ENCODE results near the gene DOCK9. TPM values are rescaled to one million over a fixed set of nuclear protein-coding genes. Genes with fewer than 3 reads are reported as not detected.

Gene DOCK9
- total RNA-seq, 6 donors from 2014 or later, result 155 to 284 (median 170) TPM

DNA sequence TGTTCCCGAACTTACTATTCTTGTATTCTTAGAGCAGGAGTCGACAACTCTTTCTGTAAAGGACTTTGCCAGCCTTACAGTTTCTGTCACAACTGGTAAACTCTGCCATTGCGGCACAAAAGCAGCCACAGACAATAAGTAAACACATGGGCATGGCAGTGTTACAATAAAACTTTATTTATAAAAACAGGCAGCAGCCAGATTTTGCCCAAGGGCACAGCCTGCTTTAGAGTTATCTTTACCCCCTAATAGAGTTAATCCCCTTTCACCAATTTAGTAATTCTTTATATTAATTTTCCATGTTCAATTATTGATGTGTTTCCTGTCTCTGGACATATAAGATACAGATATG lies 19.4 kb downstream of the DOCK9 start:
- ATAC-seq (ENCODE audit: low FRiP score in 2 of 2) (no peak), DNase-seq (no peak)
- no peak overlapping the region for H3K4me3 ChIP-seq
- H3K36me3 ChIP-seq, result peaks cover 0 to 13% (median 1%) of the 10 kb centered on the region in 4 donors
- peaks cover 18 to 40% (median 27%) of the 10 kb centered on the region in 4 donors for H3K4me1 ChIP-seq
- no peaks in the 10 kb centered on the region for H3K27me3 ChIP-seq
- H3K9me3 ChIP-seq, result no peaks in the 10 kb centered on the region
- H3K27ac ChIP-seq, result peak overlapping the region in 1 of 4 donors; percentile 89
- no peak for TF ChIP-seq POLR2AphosphoS5 (IDR thresholded peaks at IDR 0.05)
- no peak for TF ChIP-seq POLR2A (IDR thresholded peaks at IDR 0.05)
- TF ChIP-seq, protein P1, sequence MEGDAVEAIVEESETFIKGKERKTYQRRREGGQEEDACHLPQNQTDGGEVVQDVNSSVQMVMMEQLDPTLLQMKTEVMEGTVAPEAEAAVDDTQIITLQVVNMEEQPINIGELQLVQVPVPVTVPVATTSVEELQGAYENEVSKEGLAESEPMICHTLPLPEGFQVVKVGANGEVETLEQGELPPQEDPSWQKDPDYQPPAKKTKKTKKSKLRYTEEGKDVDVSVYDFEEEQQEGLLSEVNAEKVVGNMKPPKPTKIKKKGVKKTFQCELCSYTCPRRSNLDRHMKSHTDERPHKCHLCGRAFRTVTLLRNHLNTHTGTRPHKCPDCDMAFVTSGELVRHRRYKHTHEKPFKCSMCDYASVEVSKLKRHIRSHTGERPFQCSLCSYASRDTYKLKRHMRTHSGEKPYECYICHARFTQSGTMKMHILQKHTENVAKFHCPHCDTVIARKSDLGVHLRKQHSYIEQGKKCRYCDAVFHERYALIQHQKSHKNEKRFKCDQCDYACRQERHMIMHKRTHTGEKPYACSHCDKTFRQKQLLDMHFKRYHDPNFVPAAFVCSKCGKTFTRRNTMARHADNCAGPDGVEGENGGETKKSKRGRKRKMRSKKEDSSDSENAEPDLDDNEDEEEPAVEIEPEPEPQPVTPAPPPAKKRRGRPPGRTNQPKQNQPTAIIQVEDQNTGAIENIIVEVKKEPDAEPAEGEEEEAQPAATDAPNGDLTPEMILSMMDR (IDR thresholded peaks at IDR 0.05), result no peak
- TF ChIP-seq EP300 (IDR thresholded peaks at IDR 0.05), result no peak
- WGBS, 2 donors, result 88 to 94% methylated on average over 3 of the region's 3 CpGs

DNA sequence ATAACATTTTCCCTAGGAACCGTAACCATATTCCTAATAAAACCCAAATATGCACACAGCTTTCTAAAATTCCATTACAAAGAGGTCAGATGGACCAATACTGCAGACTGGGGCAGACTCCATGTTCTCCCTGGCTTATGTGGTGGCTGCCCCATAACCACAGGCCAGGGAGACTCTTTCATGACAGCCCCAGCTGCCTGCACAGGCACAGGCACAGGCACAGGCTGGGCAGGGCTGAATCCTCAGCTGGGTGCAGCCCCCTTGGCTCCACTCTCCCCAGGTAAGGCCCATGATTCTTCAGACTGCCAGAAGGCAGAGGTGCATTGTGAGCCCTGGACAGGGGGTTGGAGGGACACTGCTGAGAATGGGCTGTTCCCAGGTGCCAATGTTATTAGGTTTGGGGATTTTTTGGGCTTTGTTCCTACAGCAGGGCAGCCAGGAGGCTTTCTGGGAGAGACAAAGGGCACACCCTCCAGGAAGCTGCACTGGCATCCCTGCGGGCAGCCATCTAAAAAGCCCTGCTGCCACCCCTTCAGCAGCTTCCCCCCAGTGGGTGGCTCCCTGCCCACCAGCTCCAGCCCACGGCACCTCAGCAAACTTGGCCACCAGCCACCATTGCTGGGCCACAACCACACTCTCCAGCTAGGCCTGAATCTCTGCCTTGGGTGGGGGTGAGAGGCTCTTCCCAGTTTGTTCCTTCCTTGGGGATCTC lies 20.0 kb downstream of the DOCK9 start:
- peak overlapping the region in 2 of 4 donors; percentile 19 to 89 for H3K27ac ChIP-seq
- 55 to 84% methylated on average over 2 to 3 of the region's 3 CpGs for WGBS, 2 donors
- no peaks in the 10 kb centered on the region for H3K27me3 ChIP-seq
- DNase-seq (peak in 1 of 2 donors; percentile 27), ATAC-seq (ENCODE audit: low FRiP score in 2 of 2) (peak; percentile 28 to 32)
- H3K9me3 ChIP-seq, result no peaks in the 10 kb centered on the region
- peaks cover 0 to 13% (median 1%) of the 10 kb centered on the region in 4 donors for H3K36me3 ChIP-seq
- no peak for TF ChIP-seq EP300 (IDR thresholded peaks at IDR 0.05)
- TF ChIP-seq POLR2A (IDR thresholded peaks at IDR 0.05), result no peak
- TF ChIP-seq, protein P1 (IDR thresholded peaks at IDR 0.05), result no peak
- no peak for TF ChIP-seq POLR2AphosphoS5 (IDR thresholded peaks at IDR 0.05)
- H3K4me1 ChIP-seq, result peaks cover 16 to 35% (median 27%) of the 10 kb centered on the region in 4 donors
- H3K4me3 ChIP-seq, result no peak overlapping the region

DNA sequence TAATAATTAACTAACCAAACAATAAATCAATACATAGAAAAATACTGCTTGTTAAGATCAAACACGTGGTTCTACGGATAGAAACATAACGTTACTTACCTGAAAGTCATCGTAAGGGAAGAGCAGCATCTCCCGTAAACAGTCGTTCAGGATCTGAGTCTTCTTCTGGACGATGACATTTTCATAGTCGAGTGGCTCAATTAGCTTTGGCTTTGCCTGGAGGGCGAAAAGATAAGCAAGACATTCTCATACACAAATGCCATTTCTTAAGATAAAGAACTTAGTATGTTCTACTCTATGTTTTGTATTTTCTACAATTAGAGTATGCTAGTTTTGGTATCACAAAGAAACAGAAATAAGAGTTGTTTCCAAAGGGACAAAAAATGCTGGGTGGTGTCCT lies 22.5 kb downstream of the DOCK9 start:
- Histone ChIP-seq H3K27me3 (no peaks in the 10 kb centered on the region), H3K36me3 (peaks cover 0 to 25% (median 1%) of the 10 kb centered on the region in 4 donors), H3K9me3 (no peaks in the 10 kb centered on the region), H3K4me1 (peaks cover 14 to 22% (median 16%) of the 10 kb centered on the region in 4 donors), H3K4me3 (no peak overlapping the region), H3K27ac (no peak overlapping the region)
- no peak for DNase-seq
- TF ChIP-seq POLR2AphosphoS5 (IDR thresholded peaks at IDR 0.05) (no peak), POLR2A (IDR thresholded peaks at IDR 0.05) (no peak), EP300 (IDR thresholded peaks at IDR 0.05) (no peak)
- TF ChIP-seq, protein P1 (IDR thresholded peaks at IDR 0.05), result no peak
- ATAC-seq (ENCODE audit: low FRiP score in 2 of 2), result no peak
- 94 to 95% methylated on average over 9 of the region's 9 CpGs for WGBS, 2 donors

DNA sequence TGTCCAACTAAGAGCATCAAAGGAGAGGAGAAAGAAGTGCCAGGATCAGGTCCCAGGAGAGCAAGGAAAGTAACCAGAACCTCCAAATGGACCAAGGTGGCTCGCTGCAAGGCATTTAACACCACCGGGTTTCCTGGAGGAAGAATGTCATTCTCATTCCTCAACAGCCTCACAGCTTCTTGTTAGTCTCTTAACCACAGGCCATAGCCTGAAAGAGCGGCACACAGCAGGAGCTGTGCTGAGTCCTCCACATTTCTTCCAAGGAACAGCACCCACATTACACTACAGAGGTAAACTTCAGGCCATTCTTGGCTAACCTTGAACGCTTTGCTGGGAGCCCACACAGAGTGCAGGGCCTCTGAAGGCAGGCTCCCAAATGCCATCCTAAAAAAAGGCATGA lies 23.6 kb downstream of the DOCK9 start:
- TF ChIP-seq, protein P1 (IDR thresholded peaks at IDR 0.05), result no peak
- no peak for TF ChIP-seq POLR2AphosphoS5 (IDR thresholded peaks at IDR 0.05)
- no peak for TF ChIP-seq EP300 (IDR thresholded peaks at IDR 0.05)
- no peak overlapping the region for H3K27ac ChIP-seq
- H3K9me3 ChIP-seq, result no peaks in the 10 kb centered on the region
- H3K4me3 ChIP-seq, result no peak overlapping the region
- peaks cover 0 to 25% (median 1%) of the 10 kb centered on the region in 4 donors for H3K36me3 ChIP-seq
- 84% methylated on average over 4 of the region's 4 CpGs for WGBS, 2 donors
- no peak for ATAC-seq (ENCODE audit: low FRiP score in 2 of 2)
- H3K4me1 ChIP-seq, result peaks cover 6 to 12% (median 9%) of the 10 kb centered on the region in 4 donors
- no peak for DNase-seq
- H3K27me3 ChIP-seq, result no peaks in the 10 kb centered on the region

DNA sequence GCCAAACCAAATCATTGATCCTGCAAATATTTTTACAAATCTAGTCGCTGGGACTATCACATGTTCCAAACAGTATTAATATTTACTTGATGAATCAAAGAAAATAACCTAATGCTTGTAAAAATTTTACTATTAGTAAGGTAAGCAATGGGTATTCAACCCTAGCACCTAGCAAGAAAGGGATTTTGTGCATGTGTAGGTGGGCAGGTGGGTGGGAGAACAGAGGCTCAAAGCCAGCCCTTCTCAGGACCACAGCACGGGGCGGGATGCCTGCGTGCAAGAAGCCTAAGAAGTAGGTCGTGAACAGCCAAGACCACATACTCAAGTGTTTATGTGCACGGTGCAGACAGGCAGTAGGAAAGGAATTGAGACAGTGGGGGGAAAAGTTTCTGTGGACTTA lies 26.6 kb downstream of the DOCK9 start:
- ATAC-seq (ENCODE audit: low FRiP score in 2 of 2), result no peak
- WGBS, 2 donors, result 86 to 90% methylated on average over 6 of the region's 6 CpGs

More for the DNA sequence above, 26.6 kb downstream of the DOCK9 start:
- H3K36me3 ChIP-seq, result peaks cover 0 to 25% (median 1%) of the 10 kb centered on the region in 4 donors
- DNase-seq, result peak in 1 of 2 donors; percentile 17
- no peak for TF ChIP-seq EP300 (IDR thresholded peaks at IDR 0.05)
- no peak for TF ChIP-seq POLR2A (IDR thresholded peaks at IDR 0.05)
- TF ChIP-seq, protein P1 (IDR thresholded peaks at IDR 0.05), result no peak
- H3K4me1 ChIP-seq, result peaks cover 9 to 15% (median 12%) of the 10 kb centered on the region in 4 donors
- H3K27ac ChIP-seq, result no peak overlapping the region
- no peaks in the 10 kb centered on the region for H3K27me3 ChIP-seq
- no peak overlapping the region for H3K4me3 ChIP-seq
- H3K9me3 ChIP-seq, result no peaks in the 10 kb centered on the region

All from upper lobe of left lung (tissue), 6 donors.